PC-3 (cell line): ENCODE data around the gene ZEB1. TPM values are rescaled to one million over a fixed set of nuclear protein-coding genes. Genes with fewer than 3 reads are reported as not detected.

ENCODE experiments used
- ATAC-seq: fragments of 200-7000 bp; cut with Tn5 transposase; 2 replicates; pipeline ENCODE4 v1.9.1; 2020; ENCODE audit warnings: mild to moderate bottlenecking, moderate library complexity
- BruUV-seq: library from RNA; stranded (reverse); fragments of 400-500 nt; replicated peaks from 2 replicates; lab custom pipeline; 2021; lab: Mats Ljungman, UMichigan
- CTCF ChIA-PET: fragments of 300-600 bp; sonication (Branson Sonifier 250); formaldehyde crosslinking; loops from one replicate; lab custom pipeline; 2022; ENCODE audit warnings: antibody characterized with exemption; lab: Charles Lee
- POLR2A ChIA-PET: fragments of 300-600 bp; sonication (Branson Sonifier 250); formaldehyde crosslinking; loops from one replicate; lab custom pipeline; 2022; ENCODE audit warnings: antibody characterized with exemption; ENCODE audit not compliant: unreplicated experiment; lab: Charles Lee
- DNase-seq: peaks from one replicate; pipeline ENCODE4 v3.0.0-alpha.2; 2015
- H2AFZ ChIP-seq: fragments of 300-600 bp; sonication (generic); 2 replicates; pipeline ENCODE4 v1.6.0; 2016; ENCODE audit warnings: antibody characterized with exemption, low read length
- H3F3A ChIP-seq: fragments of 300-600 bp; sonication (generic); one replicate; pipeline ENCODE4 v1.6.0; 2017; ENCODE audit warnings: antibody characterized with exemption, low read length, control low read depth, mild to moderate bottlenecking; ENCODE audit not compliant: unreplicated experiment
- H3K27ac ChIP-seq: fragments of 300-600 bp; sonication (generic); 2 replicates; pipeline ENCODE4 v1.5.1; 2016; ENCODE audit warnings: mild to moderate bottlenecking, low read length
- H3K27me3 ChIP-seq: fragments of 300-600 bp; sonication (generic); 2 replicates; pipeline ENCODE4 v1.6.1; 2016; ENCODE audit warnings: low read length, mixed read lengths
- H3K36me3 ChIP-seq: fragments of 300-600 bp; sonication (generic); 2 replicates; pipeline ENCODE4 v1.6.1; 2016; ENCODE audit warnings: low read depth, mixed run types, low read length, mixed read lengths
- H3K4me1 ChIP-seq: fragments of 300-600 bp; sonication (generic); 2 replicates; pipeline ENCODE4 v1.5.1; 2016; ENCODE audit warnings: low read length; ENCODE audit not compliant: insufficient read depth
- H3K4me2 ChIP-seq: fragments of 300-600 bp; sonication (generic); 2 replicates; pipeline ENCODE4 v1.6.0; 2016; ENCODE audit warnings: low read length
- H3K4me3 ChIP-seq: fragments of 300-600 bp; sonication (generic); 2 replicates; pipeline ENCODE4 v1.5.1; 2016; ENCODE audit warnings: mild to moderate bottlenecking, low read length, mixed read lengths
- H3K79me2 ChIP-seq: fragments of 300-600 bp; sonication (generic); 2 replicates; pipeline ENCODE4 v1.6.1; 2017; ENCODE audit warnings: low read length, mixed read lengths
- H3K9ac ChIP-seq: fragments of 300-600 bp; sonication (generic); 2 replicates; pipeline ENCODE4 v1.6.0; 2016; ENCODE audit warnings: mild to moderate bottlenecking, low read length
- H3K9me2 ChIP-seq: fragments of 300-600 bp; sonication (generic); replicated peaks from 2 replicates; pipeline ENCODE4 v1.6.1; 2016; ENCODE audit warnings: mixed run types, low read length, mixed read lengths
- H3K9me3 ChIP-seq: fragments of 300-600 bp; sonication (generic); 2 replicates; pipeline ENCODE4 v1.6.1; 2016; ENCODE audit warnings: low read length, mixed read lengths
- H4K20me1 ChIP-seq: fragments of 300-600 bp; sonication (generic); 2 replicates; pipeline ENCODE4 v1.6.1; 2016; ENCODE audit warnings: low read length, mixed read lengths
- CTCF ChIP-seq: fragments of 300-600 bp; sonication (generic); conservative IDR thresholded peaks from 2 replicates; pipeline ENCODE4 v1.5.1; 2017; ENCODE audit warnings: antibody characterized with exemption, low read depth, mild to moderate bottlenecking, low read length
- EZH2 ChIP-seq: fragments of 300-600 bp; sonication (generic); IDR thresholded peaks from one replicate; pipeline ENCODE4 v1.6.1; 2017; ENCODE audit warnings: antibody characterized with exemption, mild to moderate bottlenecking, low read length; ENCODE audit not compliant: unreplicated experiment
- EZH2phosphoT487 ChIP-seq: fragments of 300-600 bp; sonication (generic); IDR thresholded peaks from 2 replicates; pipeline ENCODE4 v1.6.1; 2018; ENCODE audit warnings: mild to moderate bottlenecking, antibody characterized with exemption, low read length, borderline replicate concordance
- intact Hi-C: fragments of 100-400 bp; cut with micrococcal nuclease; formaldehyde crosslinking; loops from 2 replicates; pipeline ENCODE4 v1.9.0; 2023
- total RNA-seq: library from RNA; depleted of rRNA; stranded (reverse); fragments of >200 nt; gene quantifications from 2 replicates; pipeline ENCODE4 v1.2.3, GENCODE V29; 2014

ZEB1 gene
- total RNA-seq, 1 experiment from 2014 or later = 3.9 TPM

GRCh38 chr10:31508234-31508633, 189.2 kb downstream of the ZEB1 start:
- H3K27ac ChIP-seq = no peak overlapping the region
- H3K79me2 ChIP-seq = no peaks in the 10 kb centered on the region
- H3K4me2 ChIP-seq = no peak overlapping the region
- H3K9me3 ChIP-seq = peaks cover 14% of the 10 kb centered on the region
- H3F3A ChIP-seq = no peaks in the 10 kb centered on the region
- H3K4me1 ChIP-seq = no peaks in the 10 kb centered on the region
- no peak overlapping the region for H2AFZ ChIP-seq
- BruUV-seq = no TSS peak
- no peak overlapping the region for H3K4me3 ChIP-seq
- CTCF ChIA-PET = no interaction called here
- H3K36me3 ChIP-seq = peaks cover 12% of the 10 kb centered on the region; the same call in 1 of the 2 replicates
- POLR2A ChIA-PET = no interaction called here
- TF ChIP-seq EZH2phosphoT487 = no peak
- no peak for TF ChIP-seq CTCF
- no peak for TF ChIP-seq EZH2
- no peaks in the 10 kb centered on the region for H3K27me3 ChIP-seq
- no peaks in the 10 kb centered on the region for H3K9me2 ChIP-seq
- no peaks in the 10 kb centered on the region for H4K20me1 ChIP-seq
- intact Hi-C loops = no loop called here
- no peak overlapping the region for H3K9ac ChIP-seq
- no peak; the same call in 1 of the 2 replicates for ATAC-seq
- no peak for DNase-seq

- CTCF ChIA-PET = no interaction called here
- POLR2A ChIA-PET = no interaction called here
- intact Hi-C loops = no loop called here
- Histone ChIP-seq H3K9me2 (no peaks in the 10 kb centered on the region), H4K20me1 (no peaks in the 10 kb centered on the region), H3K36me3 (peaks cover 12% of the 10 kb centered on the region; the same call in 1 of the 2 replicates), H3F3A (no peaks in the 10 kb centered on the region), H3K4me3 (no peak overlapping the region), H3K9me3 (peaks cover 14% of the 10 kb centered on the region), H3K9ac (no peak overlapping the region), H2AFZ (no peak overlapping the region), H3K4me2 (no peak overlapping the region), H3K27me3 (no peaks in the 10 kb centered on the region), H3K79me2 (no peaks in the 10 kb centered on the region), H3K27ac (no peak overlapping the region), H3K4me1 (no peaks in the 10 kb centered on the region)
- no peak for TF ChIP-seq EZH2phosphoT487
- no peak for TF ChIP-seq CTCF
- TF ChIP-seq EZH2 = no peak
- DNase-seq (no peak), ATAC-seq (no peak)
- no TSS peak for BruUV-seq
Observed at GRCh38 chr10:31508882-31509281, 189.9 kb downstream of the ZEB1 start.

GRCh38 chr10:31509989-31510388, 191.0 kb downstream of the ZEB1 start:
- DNase-seq = peak; percentile 2
- Histone ChIP-seq H3K27me3 (no peaks in the 10 kb centered on the region), H3K9me2 (no peaks in the 10 kb centered on the region), H2AFZ (no peak overlapping the region), H3K4me1 (no peaks in the 10 kb centered on the region), H3K36me3 (peaks cover 12% of the 10 kb centered on the region; the same call in 1 of the 2 replicates), H3K4me2 (no peak overlapping the region), H3K79me2 (no peaks in the 10 kb centered on the region), H3K4me3 (no peak overlapping the region), H3K27ac (no peak overlapping the region), H4K20me1 (no peaks in the 10 kb centered on the region), H3K9ac (no peak overlapping the region), H3K9me3 (peaks cover 14% of the 10 kb centered on the region), H3F3A (no peaks in the 10 kb centered on the region)
- intact Hi-C loops = no loop called here
- CTCF ChIA-PET = no interaction called here
- no peak for ATAC-seq
- TF ChIP-seq EZH2phosphoT487 (no peak), EZH2 (no peak), CTCF (no peak)
- POLR2A ChIA-PET = no interaction called here
- BruUV-seq = no TSS peak
